SHP77 treated with DMSO at 0.1 percent for 48 hours (cell line): ENCODE data around the gene FBXW11.

Experiments
- DNase-seq: peaks from one replicate; lab custom pipeline; 2025; lab: John Stamatoyannopoulos, UW

Gene FBXW11

DNA sequence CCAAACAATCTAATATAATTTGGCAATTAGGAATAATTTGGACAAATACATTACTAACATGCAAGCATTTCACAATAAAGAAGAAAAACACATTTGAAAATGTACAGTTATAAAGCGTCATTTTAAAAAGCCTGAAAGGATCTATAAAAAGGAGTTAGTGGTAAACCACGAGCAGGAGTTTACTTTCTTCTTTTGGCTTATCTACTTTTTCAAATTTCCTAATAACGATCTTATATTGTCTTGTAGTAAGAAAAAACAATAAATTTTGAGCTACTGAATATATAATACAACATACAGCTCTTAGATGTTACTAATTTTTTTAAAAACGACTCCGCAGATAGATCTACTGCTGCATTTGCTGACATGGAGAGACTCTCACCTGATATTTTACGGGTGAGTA is 141.0 kb downstream of the FBXW11 start:
- no peak for DNase-seq

GRCh38 chr5:171863935-171864334 is 142.5 kb downstream of the FBXW11 start:
- DNase-seq = no peak

GRCh38 chr5:171862624-171863023 is 143.8 kb downstream of the FBXW11 start:
- no peak for DNase-seq

GRCh38 chr5:171861381-171861780 is 145.1 kb downstream of the FBXW11 start:
- DNase-seq = no peak

GRCh38 chr5:171858303-171858702 is 148.1 kb downstream of the FBXW11 start:
- DNase-seq = no peak

DNA sequence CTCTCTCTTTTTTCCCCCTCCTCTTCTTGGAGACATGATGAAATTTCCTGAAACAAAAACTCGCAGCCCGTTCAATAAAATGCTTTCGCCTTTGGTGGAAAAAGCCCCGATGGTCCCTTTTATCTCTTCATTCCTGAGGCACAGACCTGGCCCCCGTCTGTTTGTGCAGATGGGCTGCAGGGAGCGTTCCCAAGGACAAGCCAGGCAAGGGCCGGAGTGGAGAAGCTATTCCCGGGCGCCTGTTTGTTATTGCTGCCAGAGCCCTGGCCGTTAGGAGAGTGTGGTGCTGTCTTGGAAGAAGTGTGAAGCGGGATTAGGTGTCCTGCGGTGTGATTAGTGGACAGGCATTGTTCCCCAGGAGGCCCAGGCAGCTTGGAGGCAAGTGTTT is 149.0 kb downstream of the FBXW11 start:
- DNase-seq = no peak

- no peak for DNase-seq
Measured at GRCh38 chr5:171855798-171856763, 150.4 kb downstream of the FBXW11 start.

DNA sequence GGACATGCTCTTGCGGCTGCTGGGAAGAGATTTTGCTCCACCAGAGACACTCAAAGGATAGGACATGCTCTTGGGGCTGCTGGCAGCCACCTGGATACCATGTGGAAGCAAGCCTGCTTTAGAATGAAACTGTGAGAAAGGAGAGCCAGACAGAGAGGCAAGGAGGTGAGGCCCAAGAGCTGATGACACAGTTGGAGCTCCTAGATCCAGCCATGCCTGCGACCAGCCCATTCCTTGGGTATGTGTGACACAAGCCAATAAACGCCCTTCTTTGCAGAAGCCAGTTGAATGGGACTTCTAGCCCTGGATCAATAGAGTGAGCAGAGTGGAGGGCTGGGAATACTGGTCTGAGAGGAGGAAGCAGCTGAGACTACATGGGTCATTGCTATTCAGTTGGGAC is 151.2 kb downstream of the FBXW11 start:
- DNase-seq = no peak

- DNase-seq = no peak
Measured at GRCh38 chr5:171852255-171852681, 154.2 kb downstream of the FBXW11 start.

DNA sequence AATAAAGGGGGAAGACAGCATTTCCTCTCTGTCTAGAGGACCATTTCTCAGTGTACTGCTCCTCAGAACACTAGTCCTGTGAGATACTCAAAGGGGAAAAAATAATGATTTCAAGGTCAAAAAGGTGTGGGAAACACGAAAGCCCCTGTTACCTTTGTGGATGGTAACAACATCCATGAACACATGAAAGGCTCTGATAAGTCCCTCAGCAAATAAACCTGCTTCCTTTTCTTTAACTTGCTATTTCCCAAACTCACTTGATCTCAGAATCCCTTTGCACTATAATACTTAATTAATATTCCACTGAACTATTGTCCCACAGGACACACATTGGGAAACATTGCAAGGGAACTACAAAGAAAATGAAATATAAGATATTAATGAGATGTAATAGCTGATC is 155.2 kb downstream of the FBXW11 start:
- no peak for DNase-seq

DNA sequence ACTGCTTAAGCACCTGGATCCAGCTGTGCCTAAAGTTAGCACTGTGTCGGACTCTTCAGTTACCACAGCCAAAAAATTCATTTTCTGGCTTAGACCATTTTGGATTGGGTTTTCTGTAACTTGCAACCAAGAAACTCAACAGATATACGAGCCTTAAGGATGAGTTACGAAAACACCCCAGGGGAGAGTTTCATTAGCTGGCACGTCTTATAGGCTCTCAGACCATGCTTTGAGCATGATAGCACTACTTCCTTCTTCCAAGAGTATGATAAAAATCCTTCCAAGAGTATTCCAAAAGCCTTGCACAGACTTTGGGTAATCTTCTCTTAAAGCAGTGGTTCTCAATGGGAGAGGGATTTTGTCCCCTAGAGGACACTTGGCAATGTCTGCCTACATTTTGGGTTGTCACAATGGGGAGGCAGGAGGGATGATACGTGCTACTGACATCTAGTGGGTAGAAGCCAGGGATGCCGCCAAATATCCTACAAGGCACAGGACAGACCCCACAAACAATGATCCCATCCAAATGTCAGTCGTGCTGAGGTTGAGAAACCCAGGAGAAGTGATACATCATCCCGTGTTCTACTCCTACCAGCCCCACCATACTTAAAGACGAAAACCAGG is 156.0 kb downstream of the FBXW11 start:
- DNase-seq = no peak

DNA sequence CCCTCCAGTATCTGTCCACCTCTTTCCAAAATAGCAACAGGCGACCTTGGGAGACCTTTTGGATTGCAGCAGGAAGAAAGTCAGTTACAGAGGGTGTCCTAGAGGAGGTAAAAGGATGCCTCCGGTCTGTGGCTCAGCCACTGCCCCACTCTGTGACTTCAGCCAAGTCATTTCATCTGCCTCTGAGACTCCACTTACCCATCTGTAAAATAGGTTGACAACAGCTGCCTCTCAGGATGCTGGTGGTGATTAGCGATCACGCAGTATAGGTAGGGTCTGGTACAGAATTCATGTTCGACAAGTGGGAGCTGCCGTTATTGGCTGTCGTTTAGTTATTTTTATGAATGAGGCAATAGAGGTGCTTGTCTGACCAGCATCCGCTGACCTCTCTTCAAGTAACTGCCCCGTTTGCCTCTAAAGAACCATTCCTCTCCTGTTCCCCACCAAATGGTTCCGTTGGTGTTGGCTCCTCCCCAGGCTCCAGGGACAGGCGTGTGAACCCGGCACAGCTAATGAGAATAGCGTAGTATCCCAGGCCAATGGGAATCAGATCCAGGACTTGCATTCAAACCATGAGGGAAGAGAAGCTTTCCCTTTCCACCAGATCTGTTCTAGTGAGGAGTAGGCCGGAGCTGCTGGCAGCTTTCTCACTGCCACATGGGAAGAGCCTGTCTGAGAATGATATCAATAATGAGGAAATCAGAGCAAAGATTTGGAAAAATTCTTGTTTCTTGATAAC is 156.7 kb downstream of the FBXW11 start:
- DNase-seq = no peak

- no peak for DNase-seq
Measured at GRCh38 chr5:171848911-171849520, 157.4 kb downstream of the FBXW11 start.

- DNase-seq = no peak
Measured at GRCh38 chr5:171848486-171848885, 158.0 kb downstream of the FBXW11 start.

- no peak for DNase-seq
Measured at GRCh38 chr5:171848006-171848405, 158.4 kb downstream of the FBXW11 start.

GRCh38 chr5:171847026-171847425 is 159.4 kb downstream of the FBXW11 start:
- DNase-seq = no peak

DNA sequence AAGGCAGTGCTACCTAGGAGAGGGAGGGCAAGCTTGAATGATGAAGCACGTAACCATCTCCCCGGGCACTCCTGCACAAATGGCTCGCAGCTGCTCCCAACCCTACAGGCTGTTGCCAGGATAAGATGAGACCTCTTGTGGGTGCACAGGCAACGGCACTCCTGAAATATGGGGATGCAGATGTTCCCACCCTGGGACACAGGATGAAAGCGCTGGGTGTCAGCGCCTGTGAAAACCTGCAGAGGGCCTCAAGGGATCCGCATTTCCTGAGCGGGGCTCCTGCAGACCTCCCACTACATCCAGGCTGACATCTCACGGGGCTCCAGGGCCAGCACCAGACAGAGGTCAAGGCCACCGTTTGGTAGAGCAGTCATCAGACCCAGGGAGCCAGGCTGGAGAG is 160.1 kb downstream of the FBXW11 start:
- no peak for DNase-seq

DNA sequence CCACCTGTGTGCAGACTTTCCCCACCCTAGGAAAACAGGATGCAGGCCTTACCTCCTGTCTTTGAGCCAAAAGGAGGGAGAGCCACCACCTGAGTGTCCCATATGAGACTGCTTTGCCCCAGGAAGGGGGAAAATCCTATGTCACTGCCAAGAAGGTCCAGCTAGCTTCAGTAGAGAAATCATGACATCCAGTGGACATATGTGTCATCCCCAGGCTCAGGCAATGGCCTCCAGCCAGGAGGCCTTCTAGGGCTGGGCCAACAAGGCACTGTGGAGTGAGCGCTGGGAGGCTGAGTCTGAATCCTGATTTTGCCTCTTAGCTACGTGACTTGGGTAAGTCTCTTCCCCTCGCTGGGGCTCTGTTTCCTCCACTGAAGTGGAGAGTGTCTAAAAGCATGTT is 160.6 kb downstream of the FBXW11 start:
- no peak for DNase-seq

GRCh38 chr5:171845040-171845630 is 161.3 kb downstream of the FBXW11 start:
- no peak for DNase-seq

- DNase-seq = no peak
Measured at GRCh38 chr5:171842777-171843328, 163.6 kb downstream of the FBXW11 start.

GRCh38 chr5:171841984-171842776 is 164.3 kb downstream of the FBXW11 start:
- no peak for DNase-seq
